Activated T-helper 1 cell treated with anti-CD3 and anti-CD28 coated beads, Interleukin-2, amount 50 U/mL, for 16 hours (primary cell): Measurements from ENCODE around the gene DHX34.
"Not testable (repeated sequence)": the region's sequence is repeated elsewhere in the genome, so short reads cannot be mapped to it uniquely, and the experiment has no call there.

Experiments
- DNase-seq, 2 donors: peaks; one replicate each; pipeline ENCODE4 v3.0.0-alpha.2; 2020; ENCODE audit warnings: low read depth in 1 of 2, low spot score in 1 of 2

The DHX34 gene

GRCh38 chr19:47363758-47364531 is 14.8 kb downstream of the DHX34 start:
- DNase-seq = no peak

DNA sequence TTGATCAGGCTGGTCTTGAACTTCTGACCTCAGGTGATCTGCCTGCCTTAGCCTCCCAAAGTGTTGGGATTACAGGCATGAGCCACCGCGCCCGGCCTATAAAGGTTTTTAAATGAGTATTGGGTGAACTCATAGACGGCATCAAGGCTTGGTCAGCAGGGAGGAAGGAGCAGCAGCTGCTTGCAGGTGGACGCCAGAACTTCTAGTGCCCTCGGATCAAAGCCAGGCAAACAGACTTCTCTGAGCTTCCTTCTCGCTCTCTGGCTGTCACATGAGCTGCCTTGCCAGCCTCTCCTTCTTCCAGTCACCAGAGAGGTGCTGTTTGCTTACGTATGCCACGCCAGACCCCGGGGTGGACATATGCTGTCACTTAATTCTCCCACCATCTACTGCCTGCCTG is 16.3 kb downstream of the DHX34 start:
- DNase-seq = not testable (repeated sequence)

- no peak for DNase-seq
These were observed 21.0 kb downstream of the DHX34 start for GRCh38 chr19:47370045-47370611.

- DNase-seq = no peak
These were observed 22.1 kb downstream of the DHX34 start for GRCh38 chr19:47371261-47371660.

- no peak for DNase-seq
These were observed 23.5 kb downstream of the DHX34 start for GRCh38 chr19:47372603-47373002.

DNA sequence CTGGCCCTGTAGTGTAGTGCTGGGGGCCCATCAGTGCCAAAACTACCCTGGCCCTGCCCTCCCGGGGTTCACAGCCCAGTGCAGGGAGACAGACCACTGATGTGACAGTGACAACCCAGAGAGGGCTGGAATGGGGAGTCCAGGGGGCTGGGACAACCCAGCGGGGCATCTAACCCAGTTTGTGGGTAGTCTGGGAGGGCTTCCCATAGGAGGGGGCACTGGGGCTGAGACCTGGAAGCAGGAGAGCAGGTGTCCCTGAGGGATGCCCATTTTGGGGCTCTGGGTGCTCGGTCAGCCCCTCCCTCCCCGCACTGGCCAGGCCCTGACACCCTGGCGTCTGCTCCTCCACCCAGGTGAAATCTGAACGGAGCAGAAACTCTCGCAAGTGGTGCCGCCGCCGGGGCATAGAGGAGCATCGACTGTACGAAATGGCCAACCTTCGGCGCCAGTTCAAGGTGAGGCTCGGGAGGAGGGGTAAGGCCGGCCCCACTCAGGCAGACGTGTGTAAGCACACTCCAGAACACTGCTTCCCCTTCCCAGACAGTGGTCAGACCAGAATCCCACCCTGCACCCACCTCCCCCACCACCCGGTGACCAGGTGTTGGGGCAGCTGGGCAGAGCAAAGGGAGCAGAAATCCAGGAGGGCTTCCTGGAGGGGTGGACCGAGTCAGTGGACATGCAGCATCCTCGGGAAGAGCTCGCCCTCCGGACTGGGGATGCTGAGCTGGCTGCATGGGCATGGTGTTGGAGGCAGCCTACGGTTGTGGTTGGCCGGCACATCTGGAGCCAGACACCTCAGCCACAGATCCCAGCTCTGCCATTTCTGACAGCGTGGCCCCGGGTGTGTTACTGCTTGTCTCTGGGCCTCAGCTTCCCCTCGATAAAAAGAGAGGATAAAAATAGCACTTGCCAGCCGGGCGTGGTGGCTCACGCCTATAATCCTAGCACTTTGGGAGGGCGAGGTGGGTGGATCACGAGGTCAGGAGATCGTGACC is 24.4 kb downstream of the DHX34 start:
- DNase-seq = no peak

DNA sequence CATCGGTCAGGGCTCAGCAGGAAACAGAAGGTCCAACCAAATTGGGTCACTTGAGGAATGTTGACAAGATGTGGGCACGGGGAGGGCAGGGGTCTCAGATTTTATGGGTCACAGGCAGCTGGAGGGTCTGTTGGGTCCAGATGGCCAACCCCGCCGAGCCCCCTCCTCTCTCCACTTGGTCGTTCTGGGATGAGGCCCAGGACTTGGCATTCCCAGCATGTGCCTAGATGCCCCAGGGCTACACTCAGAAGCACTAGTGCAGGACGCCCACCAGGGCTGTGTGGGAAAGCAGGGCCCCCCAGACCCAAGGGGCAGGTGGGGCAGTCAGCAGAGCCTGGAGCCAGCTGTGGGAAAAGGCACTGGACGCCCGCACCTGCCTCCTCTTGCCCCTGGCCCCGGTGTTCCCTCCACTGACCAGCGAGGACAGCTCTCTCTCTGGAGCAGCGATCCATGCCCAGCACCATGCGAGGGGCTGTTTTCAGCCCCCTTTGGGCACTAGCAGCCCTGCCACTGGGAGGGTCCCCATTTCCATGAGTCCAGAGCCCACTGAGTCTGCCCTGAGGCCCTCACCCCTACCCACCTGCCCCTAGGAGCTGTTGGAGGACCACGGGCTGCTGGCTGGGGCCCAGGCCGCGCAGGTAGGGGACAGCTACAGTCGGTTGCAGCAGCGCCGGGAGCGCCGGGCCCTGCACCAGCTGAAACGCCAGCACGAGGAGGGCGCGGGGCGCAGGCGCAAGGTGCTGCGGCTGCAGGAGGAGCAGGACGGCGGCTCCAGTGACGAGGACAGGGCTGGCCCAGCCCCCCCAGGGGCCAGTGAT is 26.0 kb downstream of the DHX34 start:
- no peak for DNase-seq

DNA sequence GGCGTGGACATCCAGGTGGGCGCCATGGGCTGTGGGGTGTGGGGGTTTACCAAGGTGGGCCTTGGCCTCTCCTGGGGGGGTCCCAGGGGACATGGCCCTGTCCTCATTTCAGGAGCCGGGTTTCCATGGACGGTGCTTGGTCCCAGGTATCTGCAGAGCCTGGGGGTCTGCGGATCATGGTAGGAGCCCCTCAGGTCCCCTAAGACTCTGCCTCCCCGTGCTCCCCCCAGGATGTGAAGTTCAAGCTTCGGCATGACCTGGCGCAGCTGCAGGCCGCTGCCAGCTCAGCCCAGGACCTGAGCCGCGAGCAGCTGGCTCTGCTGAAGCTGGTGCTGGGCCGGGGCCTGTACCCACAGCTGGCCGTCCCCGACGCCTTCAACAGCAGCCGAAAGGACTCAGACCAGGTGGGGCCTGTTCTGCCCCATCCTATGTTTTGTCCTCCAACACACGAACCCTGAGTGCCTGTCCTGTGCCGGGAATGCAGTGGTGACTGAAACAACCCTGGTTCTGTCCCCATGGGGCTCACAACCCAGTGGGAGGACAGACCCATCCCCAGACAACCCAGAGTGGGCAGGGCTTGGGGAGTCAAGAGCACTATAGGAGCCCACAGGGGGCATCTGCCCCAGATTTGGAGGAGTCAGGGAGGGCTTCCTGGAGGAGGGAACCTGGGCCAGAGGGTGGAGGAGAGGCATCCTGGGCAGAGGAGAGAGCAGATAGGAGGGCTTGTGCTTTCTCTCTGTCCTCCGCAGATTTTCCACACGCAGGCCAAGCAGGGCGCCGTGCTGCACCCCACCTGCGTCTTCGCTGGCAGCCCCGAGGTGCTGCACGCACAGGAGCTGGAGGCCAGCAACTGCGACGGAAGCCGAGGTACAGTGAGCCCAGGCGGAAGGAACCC is 26.8 kb downstream of the DHX34 start:
- DNase-seq = no peak

DNA sequence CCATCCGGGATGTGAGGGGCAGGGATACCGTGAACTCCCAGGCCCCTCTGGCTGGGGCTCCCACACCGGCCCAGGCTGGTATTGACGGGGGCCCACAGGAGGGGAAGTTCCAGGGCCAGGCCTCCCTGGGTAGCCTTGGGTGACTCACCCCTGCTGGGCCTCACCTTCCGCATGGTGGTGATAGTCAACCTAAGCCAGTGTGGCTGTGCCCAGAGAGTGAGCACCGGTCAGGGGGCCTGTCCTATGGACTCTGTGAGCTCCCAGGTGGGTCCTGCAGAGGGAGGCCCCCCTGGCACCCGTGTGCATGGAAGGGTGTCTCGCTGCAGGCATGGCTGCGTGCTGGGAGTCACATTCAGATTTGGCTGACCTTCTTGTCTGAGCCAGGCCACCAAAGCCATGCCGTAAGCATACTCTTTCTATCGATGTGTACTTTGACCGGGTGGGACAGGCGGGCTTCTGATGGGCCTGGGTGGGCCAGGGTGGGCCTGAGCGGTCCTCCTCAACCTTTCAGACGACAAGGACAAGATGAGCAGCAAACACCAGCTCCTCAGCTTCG is 27.6 kb downstream of the DHX34 start:
- DNase-seq = no peak

- DNase-seq = no peak
These were observed 28.1 kb downstream of the DHX34 start for GRCh38 chr19:47377208-47377701.

- DNase-seq = no peak
These were observed 28.7 kb downstream of the DHX34 start for GRCh38 chr19:47377801-47378200.

DNA sequence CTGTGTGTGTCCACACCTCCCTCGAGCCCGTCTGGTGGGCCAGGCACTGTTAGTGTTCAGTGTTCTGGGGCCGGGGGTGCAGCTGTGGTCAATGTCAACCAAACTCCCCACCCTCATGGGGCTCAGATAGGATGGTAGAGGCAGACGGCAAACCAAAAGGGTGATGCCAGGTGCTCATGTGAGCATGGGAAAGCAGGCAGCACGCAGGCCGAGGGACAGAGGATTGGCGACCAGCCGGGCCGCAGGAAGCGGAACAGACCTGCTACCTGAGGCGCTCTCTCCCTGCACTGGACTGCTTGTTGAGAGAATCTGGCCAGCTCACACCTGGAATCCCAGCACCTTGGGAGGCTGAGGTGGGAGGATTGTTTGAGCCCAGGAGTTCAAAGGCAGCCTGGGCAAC is 29.1 kb downstream of the DHX34 start:
- DNase-seq = no peak

- no peak for DNase-seq
These were observed 30.3 kb downstream of the DHX34 start for GRCh38 chr19:47379381-47379938.

- DNase-seq = no peak
These were observed 31.4 kb downstream of the DHX34 start for GRCh38 chr19:47380559-47380958.

DNA sequence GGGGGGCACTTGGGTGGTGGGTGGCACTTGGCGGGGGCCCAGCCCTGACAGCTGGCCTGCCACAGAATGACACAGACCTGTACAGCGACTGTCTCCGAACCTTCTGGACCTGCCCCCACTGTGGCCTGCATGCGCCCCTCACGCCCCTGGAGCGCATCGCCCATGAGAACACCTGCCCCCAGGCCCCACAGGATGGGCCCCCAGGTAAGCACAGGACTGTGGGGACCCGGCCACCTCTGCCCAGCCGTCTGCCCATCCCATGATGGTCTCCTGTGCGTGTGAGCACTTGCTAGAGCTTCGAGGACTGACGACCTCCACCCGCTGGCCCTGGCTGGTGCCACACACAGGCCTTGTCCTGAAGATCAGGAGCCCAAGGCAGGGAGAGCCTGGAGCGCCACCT is 32.0 kb downstream of the DHX34 start:
- no peak for DNase-seq

DNA sequence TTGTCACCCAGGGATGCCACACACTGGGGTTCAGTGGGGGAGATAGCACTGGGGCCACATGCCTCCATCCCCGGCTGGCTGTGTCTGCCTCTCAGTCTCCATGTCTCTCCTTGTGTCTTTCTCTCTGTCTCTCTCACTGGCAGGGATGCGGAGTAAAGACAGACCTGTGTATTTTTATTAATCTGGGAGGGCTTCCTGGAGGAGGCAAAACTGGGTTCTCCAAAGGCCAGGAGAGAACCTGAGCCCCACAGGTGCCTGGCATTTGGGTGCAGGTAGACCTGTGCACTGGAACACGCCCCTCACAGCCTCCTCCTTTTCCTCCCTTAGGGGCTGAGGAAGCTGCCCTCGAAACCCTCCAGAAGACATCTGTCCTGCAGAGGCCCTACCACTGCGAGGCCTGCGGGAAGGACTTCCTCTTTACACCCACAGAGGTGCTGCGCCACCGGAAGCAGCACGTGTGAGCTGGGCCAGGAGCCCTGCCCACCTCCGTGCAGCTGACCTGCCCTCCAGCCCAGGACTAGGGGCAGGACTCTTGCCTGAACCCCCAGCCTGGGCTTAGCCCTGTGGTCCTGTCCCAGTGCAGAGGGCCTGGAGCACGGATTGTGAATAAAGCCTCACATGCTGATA is 32.7 kb downstream of the DHX34 start:
- DNase-seq = no peak

DNA sequence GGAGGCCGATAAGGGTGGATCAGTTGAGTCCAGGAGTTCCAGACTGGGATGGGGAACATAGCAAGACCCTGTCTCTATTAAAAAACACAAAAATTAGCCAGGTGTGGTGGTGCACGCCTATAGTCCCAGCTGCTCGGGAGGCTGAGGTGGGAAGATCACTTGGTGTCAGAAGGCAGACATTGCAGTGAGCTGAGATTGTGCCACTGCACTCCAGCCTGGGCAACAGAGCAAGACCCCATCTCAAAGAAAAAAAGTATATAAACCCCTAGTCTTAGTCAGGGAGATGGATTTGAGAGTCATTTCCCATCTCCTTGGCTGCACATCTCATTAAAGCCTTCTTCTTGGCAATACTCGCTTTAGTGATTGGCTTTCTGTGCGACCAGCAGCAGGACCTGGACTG is 34.8 kb downstream of the DHX34 start:
- DNase-seq = not testable (repeated sequence)

- DNase-seq = not testable (repeated sequence)
These were observed 35.4 kb downstream of the DHX34 start for GRCh38 chr19:47384533-47384932.

DNA sequence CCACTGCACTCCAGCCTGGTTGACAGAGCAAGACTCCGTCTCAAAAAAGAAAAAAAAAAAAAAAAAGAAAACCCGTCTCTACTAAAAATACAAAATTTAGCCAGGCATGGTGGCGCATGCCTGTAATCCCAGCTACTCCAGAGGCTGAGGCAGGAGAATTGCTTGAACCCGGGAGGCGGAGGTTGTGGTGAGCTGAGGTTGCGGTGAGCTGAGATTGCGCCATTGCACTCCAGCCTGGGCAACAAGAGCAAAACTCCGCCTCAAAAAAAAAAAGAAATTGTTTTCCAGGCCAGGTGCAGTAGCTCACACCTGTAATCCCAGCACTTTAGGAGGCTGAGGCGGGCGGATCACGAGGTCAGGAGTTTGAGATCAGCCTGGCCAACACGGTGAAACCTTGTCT is 37.5 kb downstream of the DHX34 start:
- DNase-seq = not testable (repeated sequence)
